PFSK-1 (cell line): ENCODE data around the gene GASK1A.

Source experiments
- POLR2AphosphoS5 ChIP-seq: IDR thresholded peaks from 2 replicates; pipeline ENCODE4 v1.6.1; 2012; ENCODE audit warnings: low read depth, mild to moderate bottlenecking, control low read depth, low read length, moderate library complexity
- TAF1 ChIP-seq: IDR thresholded peaks from 2 replicates; pipeline ENCODE4 v1.6.1; 2012; ENCODE audit warnings: low read length, control low read depth, borderline replicate concordance; ENCODE audit not compliant: insufficient read depth
- TF ChIP-seq, protein P1 (sequence below), 2 experiments: IDR thresholded peaks; 2 replicates each; pipeline versions ENCODE4 v1.6.1 to v1.8.0; 2011 to 2012; ENCODE audit warnings: low read depth in 2 of 2, low read length in 2 of 2, control low read depth in 1 of 2, inconsistent platforms in 1 of 2, mild to moderate bottlenecking in 1 of 2, moderate library complexity in 1 of 2; ENCODE audit not compliant: insufficient read depth in 1 of 2

DNA sequence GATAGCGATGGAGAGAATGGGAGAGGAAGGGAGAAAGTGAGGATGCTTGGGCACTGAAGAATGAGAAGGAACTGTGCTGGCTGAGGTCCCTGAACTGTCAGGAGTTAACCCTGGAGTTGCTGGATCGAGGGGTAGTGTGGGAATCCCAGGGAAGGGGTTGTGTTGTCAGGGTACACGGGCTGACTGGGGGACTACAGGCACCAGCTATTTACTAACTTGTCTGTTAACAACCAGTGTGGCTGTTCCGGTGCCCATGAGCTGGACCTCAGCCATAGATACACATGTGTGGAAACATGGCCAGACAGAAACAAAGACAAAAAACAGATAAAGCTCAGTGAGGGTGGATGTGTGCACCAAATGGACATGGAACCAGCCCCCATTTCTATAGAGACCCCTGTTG lies 55.1 kb downstream of the GASK1A start:
- TF ChIP-seq, protein P1, sequence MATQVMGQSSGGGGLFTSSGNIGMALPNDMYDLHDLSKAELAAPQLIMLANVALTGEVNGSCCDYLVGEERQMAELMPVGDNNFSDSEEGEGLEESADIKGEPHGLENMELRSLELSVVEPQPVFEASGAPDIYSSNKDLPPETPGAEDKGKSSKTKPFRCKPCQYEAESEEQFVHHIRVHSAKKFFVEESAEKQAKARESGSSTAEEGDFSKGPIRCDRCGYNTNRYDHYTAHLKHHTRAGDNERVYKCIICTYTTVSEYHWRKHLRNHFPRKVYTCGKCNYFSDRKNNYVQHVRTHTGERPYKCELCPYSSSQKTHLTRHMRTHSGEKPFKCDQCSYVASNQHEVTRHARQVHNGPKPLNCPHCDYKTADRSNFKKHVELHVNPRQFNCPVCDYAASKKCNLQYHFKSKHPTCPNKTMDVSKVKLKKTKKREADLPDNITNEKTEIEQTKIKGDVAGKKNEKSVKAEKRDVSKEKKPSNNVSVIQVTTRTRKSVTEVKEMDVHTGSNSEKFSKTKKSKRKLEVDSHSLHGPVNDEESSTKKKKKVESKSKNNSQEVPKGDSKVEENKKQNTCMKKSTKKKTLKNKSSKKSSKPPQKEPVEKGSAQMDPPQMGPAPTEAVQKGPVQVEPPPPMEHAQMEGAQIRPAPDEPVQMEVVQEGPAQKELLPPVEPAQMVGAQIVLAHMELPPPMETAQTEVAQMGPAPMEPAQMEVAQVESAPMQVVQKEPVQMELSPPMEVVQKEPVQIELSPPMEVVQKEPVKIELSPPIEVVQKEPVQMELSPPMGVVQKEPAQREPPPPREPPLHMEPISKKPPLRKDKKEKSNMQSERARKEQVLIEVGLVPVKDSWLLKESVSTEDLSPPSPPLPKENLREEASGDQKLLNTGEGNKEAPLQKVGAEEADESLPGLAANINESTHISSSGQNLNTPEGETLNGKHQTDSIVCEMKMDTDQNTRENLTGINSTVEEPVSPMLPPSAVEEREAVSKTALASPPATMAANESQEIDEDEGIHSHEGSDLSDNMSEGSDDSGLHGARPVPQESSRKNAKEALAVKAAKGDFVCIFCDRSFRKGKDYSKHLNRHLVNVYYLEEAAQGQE (IDR thresholded peaks at IDR 0.05; ENCODE audit: insufficient read depth in 1 of 2, low read depth in 2 of 2, low read length in 2 of 2), result no peak
- TF ChIP-seq TAF1 (no peak), POLR2AphosphoS5 (no peak)
